H1 (cell line): ENCODE measurements around the gene CDC42BPB. TPM values are rescaled to one million over a fixed set of nuclear protein-coding genes. Genes with fewer than 3 reads are reported as not detected.
A peak's percentile ranks its signal among the peaks of the same experiment; 100 is the strongest.

Source experiments
- CTCF ChIA-PET: fragments of 300-600 bp; sonication (Branson Sonifier 250); formaldehyde crosslinking; loops from one replicate; lab custom pipeline; 2021; ENCODE audit not compliant: partially characterized antibody; lab: Charles Lee
- POLR2A ChIA-PET: fragments of 300-600 bp; sonication (Branson Sonifier 250); formaldehyde crosslinking; loops from one replicate; lab custom pipeline; 2021; ENCODE audit warnings: inconsistent platforms; ENCODE audit not compliant: partially characterized antibody; lab: Charles Lee
- DNase-seq, 2 experiments: peaks; one replicate each; pipeline versions ENCODE4 v3.0.0 to v3.0.0-alpha.2; 2010 to 2022; ENCODE audit warnings: low spot score in 2 of 2, low read depth in 1 of 2, mixed read lengths in 1 of 2
- FAIRE-seq: peaks from 2 replicates; lab custom pipeline; 2011; peaks lifted over from hg19 to GRCh38; lab: Jason Lieb, UNC
- H2AFZ ChIP-seq: 2 replicates; pipeline ENCODE4 v1.8.1; 2012; ENCODE audit warnings: low read length, inconsistent platforms
- H2AK5ac ChIP-seq: 2 replicates; pipeline ENCODE4 v1.6.1; 2013; ENCODE audit warnings: low read depth, low read length
- H2BK120ac ChIP-seq: replicated peaks from 2 replicates; pipeline ENCODE3; 2013; ENCODE audit warnings: low read depth, low read length, inconsistent platforms
- H2BK12ac ChIP-seq: 2 replicates; pipeline ENCODE4 v1.6.1; 2013; ENCODE audit warnings: low read depth, low read length
- H2BK15ac ChIP-seq: 2 replicates; pipeline ENCODE4 v1.6.1; 2013; ENCODE audit warnings: low read length
- H2BK20ac ChIP-seq: 2 replicates; pipeline ENCODE4 v1.6.1; 2013; ENCODE audit warnings: low read length
- H2BK5ac ChIP-seq: 2 replicates; pipeline ENCODE4 v1.6.1; 2013; ENCODE audit warnings: low read depth, low read length
- H3K14ac ChIP-seq: 2 replicates; pipeline ENCODE4 v1.6.1; 2013; ENCODE audit warnings: inconsistent platforms; ENCODE audit not compliant: insufficient read length
- H3K18ac ChIP-seq: 2 replicates; pipeline ENCODE4 v1.6.1; 2013; ENCODE audit warnings: low read length; ENCODE audit errors: extremely low read depth
- H3K23ac ChIP-seq: 2 replicates; pipeline ENCODE4 v1.6.1; 2013; ENCODE audit warnings: inconsistent platforms; ENCODE audit not compliant: insufficient read length
- H3K23me2 ChIP-seq: 2 replicates; pipeline ENCODE4 v1.6.1; 2013; ENCODE audit warnings: low read depth, low read length
- H3K27ac ChIP-seq: 2 replicates; pipeline ENCODE4 v1.6.1; 2011; ENCODE audit warnings: low read depth, low read length, inconsistent platforms
- H3K27me3 ChIP-seq, 4 experiments: replicated peaks in 1 of 4; 1 replicate in 1 of 4; 2 replicates in 3 of 4; pipeline versions ENCODE4 v1.6.1 to v1.8.1; 2011 to 2013; ENCODE audit warnings: low read length in 3 of 4, mild to moderate bottlenecking in 3 of 4, inconsistent platforms in 2 of 4, mixed read lengths in 2 of 4, moderate library complexity in 1 of 4; ENCODE audit not compliant: control insufficient read depth in 3 of 4, insufficient read depth in 3 of 4; ENCODE audit errors: extremely low read depth in 1 of 4
- H3K36me3 ChIP-seq, 4 experiments: 2 replicates each; pipeline versions ENCODE4 v1.6.1 to v1.8.1; 2011 to 2013; ENCODE audit warnings: mild to moderate bottlenecking in 4 of 4, low read length in 3 of 4, moderate library complexity in 2 of 4, control low read depth in 1 of 4, inconsistent platforms in 1 of 4; ENCODE audit not compliant: insufficient read depth in 4 of 4, control insufficient read depth in 2 of 4
- H3K4ac ChIP-seq: replicated peaks from 2 replicates; pipeline ENCODE3; 2013; ENCODE audit warnings: low read length, low read depth, mixed read lengths, inconsistent platforms; ENCODE audit not compliant: insufficient read length
- H3K4me1 ChIP-seq, 4 experiments: replicated peaks in 1 of 4; 1 replicate in 1 of 4; 2 replicates in 3 of 4; pipeline versions ENCODE4 v1.6.1 to v1.8.1; 2011 to 2013; ENCODE audit warnings: low read length in 3 of 4, inconsistent platforms in 2 of 4, mixed read lengths in 1 of 4; ENCODE audit not compliant: insufficient read depth in 4 of 4, control insufficient read depth in 3 of 4
- H3K4me2 ChIP-seq, 2 experiments: 2 replicates each; pipeline versions ENCODE4 v1.6.1 to v1.8.1; 2011 to 2013; ENCODE audit warnings: low read depth in 2 of 2, low read length in 2 of 2, control low read depth in 1 of 2, inconsistent platforms in 1 of 2, mild to moderate bottlenecking in 1 of 2; ENCODE audit not compliant: insufficient read depth in 1 of 2
- H3K4me3 ChIP-seq, 4 experiments: fragments of 200-600, 300-600 bp in 1 of 4; sonication (generic), shearing (Covaris generic), sonication (Bioruptor Twin) in 1 of 4; 2 replicates each; pipeline versions ENCODE4 v1.5.1 to v1.8.1; 2011 to 2016; ENCODE audit warnings: low read length in 4 of 4, low read depth in 3 of 4, control low read depth in 2 of 4, inconsistent platforms in 2 of 4, mild to moderate bottlenecking in 2 of 4, mixed read lengths in 1 of 4, moderate library complexity in 1 of 4; ENCODE audit not compliant: insufficient read depth in 2 of 4; ENCODE audit errors: extremely low read depth in 1 of 4
- H3K56ac ChIP-seq: replicated peaks from 2 replicates; pipeline ENCODE3; 2013; ENCODE audit warnings: low read depth, mild to moderate bottlenecking, mixed read lengths, low read length, inconsistent platforms; ENCODE audit not compliant: insufficient read length
- H3K79me1 ChIP-seq: 2 replicates; pipeline ENCODE4 v1.6.1; 2013; ENCODE audit warnings: low read depth, low read length, control low read depth
- H3K79me2 ChIP-seq, 2 experiments: 2 replicates each; pipeline versions ENCODE4 v1.6.1 to v1.8.1; 2012 to 2013; ENCODE audit warnings: low read length in 2 of 2, mild to moderate bottlenecking in 2 of 2, inconsistent platforms in 1 of 2; ENCODE audit not compliant: insufficient read depth in 2 of 2, control insufficient read depth in 1 of 2
- H3K9ac ChIP-seq, 4 experiments: replicated peaks in 1 of 4; 1 replicate in 1 of 4; 2 replicates in 3 of 4; pipeline versions ENCODE4 v1.6.1 to v1.8.1; 2011 to 2013; ENCODE audit warnings: low read depth in 3 of 4, low read length in 3 of 4, control low read depth in 2 of 4, mild to moderate bottlenecking in 2 of 4, moderate library complexity in 2 of 4, inconsistent platforms in 1 of 4; ENCODE audit errors: extremely low read depth in 1 of 4
- H3K9me3 ChIP-seq, 2 experiments: 2 replicates each; pipeline versions ENCODE4 v1.6.1 to v1.8.1; 2012 to 2013; ENCODE audit warnings: mild to moderate bottlenecking in 2 of 2, moderate library complexity in 2 of 2, control low read depth in 1 of 2, inconsistent platforms in 1 of 2, low read depth in 1 of 2, low read length in 1 of 2, mixed read lengths in 1 of 2; ENCODE audit not compliant: insufficient read depth in 2 of 2
- H4K20me1 ChIP-seq, 2 experiments: replicated peaks in 1 of 2; 2 replicates each; pipeline versions ENCODE3 to v1.8.1; 2011 to 2013; ENCODE audit warnings: inconsistent platforms in 2 of 2, low read length in 2 of 2, mild to moderate bottlenecking in 1 of 2; ENCODE audit not compliant: insufficient read depth in 2 of 2, control insufficient read depth in 1 of 2
- H4K5ac ChIP-seq: 2 replicates; pipeline ENCODE4 v1.6.1; 2013; ENCODE audit warnings: low read length, low read depth, mixed read lengths, inconsistent platforms; ENCODE audit not compliant: insufficient read length
- H4K8ac ChIP-seq: 2 replicates; pipeline ENCODE4 v1.8.0; 2013; ENCODE audit warnings: mild to moderate bottlenecking, moderate library complexity, low read length, inconsistent platforms; ENCODE audit not compliant: insufficient read depth; ENCODE audit errors: extremely low read depth
- H4K91ac ChIP-seq: replicated peaks from 2 replicates; pipeline ENCODE3; 2013; ENCODE audit warnings: low read length, mixed read lengths, inconsistent platforms; ENCODE audit not compliant: insufficient read length
- CEBPB ChIP-seq: IDR thresholded peaks from 2 replicates; pipeline ENCODE4 v1.6.1; 2012; ENCODE audit warnings: low read depth, low read length
- CTCF ChIP-seq, 3 experiments: IDR thresholded peaks; 1 replicate in 2 of 3; 2 replicates in 1 of 3; pipeline versions ENCODE4 v1.5.1 to v1.6.1; 2011; ENCODE audit warnings: low read length in 3 of 3, mild to moderate bottlenecking in 3 of 3, inconsistent platforms in 2 of 3, low read depth in 1 of 3, moderate library complexity in 1 of 3; ENCODE audit not compliant: insufficient read depth in 1 of 3; ENCODE audit errors: control extremely low read depth in 1 of 3
- JUN ChIP-seq: IDR thresholded peaks from 2 replicates; pipeline ENCODE4 v1.6.1; 2011; ENCODE audit warnings: low read depth, mild to moderate bottlenecking, improper control_type of control experiment, low read length
- KDM4A ChIP-seq: IDR thresholded peaks from one replicate; pipeline ENCODE4 v1.7.1; 2012; ENCODE audit warnings: low read depth, mild to moderate bottlenecking, moderate library complexity, low read length, inconsistent platforms; ENCODE audit not compliant: severe bottlenecking
- RAD21 ChIP-seq, 2 experiments: IDR thresholded peaks in 1 of 2; conservative IDR thresholded peaks in 1 of 2; 2 replicates each; pipeline ENCODE4 v1.6.1; 2011; ENCODE audit warnings: low read depth in 2 of 2, low read length in 2 of 2, improper control_type of control experiment in 1 of 2, inconsistent platforms in 1 of 2, mild to moderate bottlenecking in 1 of 2, moderate library complexity in 1 of 2
- TBP ChIP-seq: IDR thresholded peaks from 2 replicates; pipeline ENCODE4 v1.6.1; 2011; ENCODE audit warnings: low read depth, low read length, improper control_type of control experiment
- WGBS, 2 experiments: shearing (Covaris generic) in 1 of 2; methylation state at CpG; one replicate each; pipeline versions ENCODE4 v1.1.6 to v1.1.7; 2013 to 2015; ENCODE audit warnings: low lambda C conversion rate in 2 of 2, mixed read lengths in 2 of 2, inconsistent platforms in 1 of 2, low coverage in 1 of 2, missing lambda C conversion rate in 1 of 2; ENCODE audit not compliant: insufficient replicate concordance in 2 of 2, insufficient coverage in 1 of 2, insufficient read length in 1 of 2; ENCODE audit errors: extremely low coverage in 1 of 2, missing lambda C conversion rate in 1 of 2; 5-methylcytosine and 5-hydroxymethylcytosine counted together
- polyA plus RNA-seq, 7 experiments: library from polyadenylated mRNA; depleted of rRNA in 3 of 7; stranded (reverse) in 5 of 7; unstranded in 2 of 7; fragments of >200 nt in 5 of 7; fragments of 200-250 nt in 2 of 7; gene quantifications; 1 replicate in 5 of 7; 2 replicates in 1 of 7; 4 replicates in 1 of 7; pipeline versions ENCODE4 v1.2.1 to v1.2.3, GENCODE V29; 2011 to 2013; ENCODE audit warnings: missing spikeins in 2 of 7, mixed read lengths in 2 of 7
- total RNA-seq: library from RNA; stranded (reverse); fragmentation: NEBNext Ultra II Directional; extraction: Animal tissue kit (Norgen Biotek cat#: 25700); gene quantifications from 2 replicates; pipeline ENCODE4 v1.2.1, GENCODE V29; 2021

The CDC42BPB gene
- total and polyA plus RNA-seq, 2 of the 8 experiments (the other 6 are each of a cell fraction or from before 2014, with no cell fraction given), result 51.2 to 88.2 TPM

GRCh38 chr14:102924632-102925588 lies 132.4 kb downstream of the CDC42BPB start:
- no peak overlapping the region for H3K23ac ChIP-seq
- H3K9ac ChIP-seq, result no peak overlapping the region
- H2BK12ac ChIP-seq, result no peak overlapping the region; the same call in 1 of the 2 replicates
- H3K14ac ChIP-seq, result no peak overlapping the region
- no peak overlapping the region for H2AK5ac ChIP-seq
- H3K79me2 ChIP-seq, result no peaks in the 10 kb centered on the region
- H3K27ac ChIP-seq, result no peak overlapping the region
- H2BK20ac ChIP-seq, result no peak overlapping the region
- H2BK5ac ChIP-seq, result no peak overlapping the region
- ChIA-PET CTCF (interaction anchor here (0.6 to 2.7 kb wide), 16 partner anchors 9 to 231 kb away, joined by 3 to 17 read pairs (median 4); no protein-coding TSS in a partner anchor), POLR2A (interaction anchor here (0.6 to 1.0 kb wide), 5 partner anchors 12 to 784 kb away, joined by 3 read pairs; no protein-coding TSS in a partner anchor)
- peaks cover 0 to 20% of the 10 kb centered on the region in 2 experiments for H4K20me1 ChIP-seq
- no peak for DNase-seq
- peak overlapping the region; percentile 6; the same call in 1 of the 2 replicates for H4K8ac ChIP-seq
- H2BK15ac ChIP-seq, result no peak overlapping the region
- H2BK120ac ChIP-seq, result no peak overlapping the region
- H4K5ac ChIP-seq, result no peak overlapping the region
- H3K4me3 ChIP-seq, result no peak overlapping the region
- H4K91ac ChIP-seq, result no peak overlapping the region
- peaks cover 48% of the 10 kb centered on the region; the same call in 1 of the 2 replicates for H3K23me2 ChIP-seq
- TF ChIP-seq RAD21 (IDR thresholded peaks at IDR 0.05 in 1 of 2, conservative IDR thresholded peaks at IDR 0.05 in 1 of 2; ENCODE audit: low read depth in 2 of 2, low read length in 2 of 2), result peak; percentile 29 to 49; a peak in 3 of 4 replicates
- no peak for TF ChIP-seq TBP
- no peak for TF ChIP-seq CEBPB
- peak in 1 of 3 experiments; percentile 34; a peak in 2 of 4 replicates for TF ChIP-seq CTCF (IDR thresholded peaks at IDR 0.05; ENCODE audit: control extremely low read depth in 1 of 3, insufficient read depth in 1 of 3, low read depth in 1 of 3, low read length in 3 of 3)
- TF ChIP-seq JUN, result no peak
- no peak for TF ChIP-seq KDM4A
- TF ChIP-seq, all 59 proteins: peak for 2
- Histone ChIP-seq H3K4me2 (no peak overlapping the region; a peak in 1 of 4 replicates), H3K56ac (no peak overlapping the region), H3K9me3 (no peaks in the 10 kb centered on the region; a peak in 1 of 4 replicates), H3K4me1 (peaks cover 5 to 35% (median 19%) of the 10 kb centered on the region in 4 experiments), H2AFZ (no peak overlapping the region), H3K36me3 (peaks cover 0 to 6% (median 0%) of the 10 kb centered on the region in 4 experiments; a peak in 1 of 8 replicates), H3K4ac (peak overlapping the region; percentile 53), H3K79me1 (no peaks in the 10 kb centered on the region), H3K27me3 (peaks cover 37 to 82% (median 68%) of the 10 kb centered on the region in 4 experiments; a peak in 6 of 7 replicates), H3K18ac (no peak overlapping the region)
- no peak for FAIRE-seq
- 86% methylated on average over 22 of the region's 25 CpGs; no CpG with 5 or more reads in 1 of the 2 experiments for WGBS, 2 experiments
